SKM-1 (cell line): ENCODE measurements around the gene KRTAP10-12.

Experiments
- DNase-seq: peaks from one replicate; lab custom pipeline; 2025; ENCODE audit not compliant: unreplicated experiment; lab: John Stamatoyannopoulos, UW

KRTAP10-12 gene

DNA sequence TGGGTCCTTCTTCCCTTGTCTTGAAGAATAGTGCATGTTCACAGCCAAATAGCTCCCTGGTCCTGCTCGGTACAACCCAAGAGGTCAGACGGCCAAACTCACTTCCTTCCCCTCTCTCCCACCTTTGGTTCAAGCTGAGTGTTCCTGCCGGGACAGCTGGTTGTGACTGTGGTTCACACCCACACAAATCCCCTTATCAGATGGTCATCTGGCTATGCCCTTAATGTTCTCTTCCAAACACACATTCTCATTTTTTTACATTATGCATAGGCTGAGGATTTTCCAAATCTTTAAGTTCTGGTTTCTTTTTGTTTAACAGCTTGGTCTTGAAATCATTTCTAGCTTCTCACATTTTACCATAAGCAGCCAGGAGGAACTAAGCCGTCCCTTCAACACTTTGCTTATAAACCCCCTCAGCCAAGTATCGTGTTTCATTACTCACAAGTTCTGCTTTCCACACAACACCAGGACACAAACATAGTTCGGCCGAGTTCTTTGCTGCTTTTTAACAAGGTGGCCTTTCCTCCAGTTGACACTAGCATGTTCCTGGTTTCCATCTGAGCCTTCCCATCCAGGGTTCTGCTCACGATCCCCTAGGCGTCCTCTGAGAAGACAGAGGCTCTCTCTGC is 34.1 kb downstream of the KRTAP10-12 start:
- DNase-seq = peak; percentile 34

DNA sequence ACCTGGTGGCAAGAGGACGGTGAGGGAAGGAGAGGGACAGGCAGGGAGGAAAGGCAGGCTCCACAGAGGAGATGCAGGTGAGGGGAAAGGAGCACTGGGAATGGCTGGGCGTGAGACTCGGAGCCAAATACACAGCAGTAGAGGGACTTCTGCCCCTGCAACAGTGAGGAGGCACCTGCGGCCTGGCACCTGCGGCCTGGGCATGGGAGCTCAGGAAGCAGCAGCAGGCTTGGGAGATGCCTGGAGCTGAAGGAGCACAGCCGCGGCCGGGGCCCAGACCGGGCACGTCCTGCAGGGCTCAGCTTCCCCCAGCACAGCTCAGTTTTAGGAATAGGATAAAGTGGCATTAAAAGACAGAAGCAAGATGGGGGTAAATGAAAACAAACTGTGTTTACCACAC is 35.3 kb downstream of the KRTAP10-12 start:
- no peak for DNase-seq

DNA sequence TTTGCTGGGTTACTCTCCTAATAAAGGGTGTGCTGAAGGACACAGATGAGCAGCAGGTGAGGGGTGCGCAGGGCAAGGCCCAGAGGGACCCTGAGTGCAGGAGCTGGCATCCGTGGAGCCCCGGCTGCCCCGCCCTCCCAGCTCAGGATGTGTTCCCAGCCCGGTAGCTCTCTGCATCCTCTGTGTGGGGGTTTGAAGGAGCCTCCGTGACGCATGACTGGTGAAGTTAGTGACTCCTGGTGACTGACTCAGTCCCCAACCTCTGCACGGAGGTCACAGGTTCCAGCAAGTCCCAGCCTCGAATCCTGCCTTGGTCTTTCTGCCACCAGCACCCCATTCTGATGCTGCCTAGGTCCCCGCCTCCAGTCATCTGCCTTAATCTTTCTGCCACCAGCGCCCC is 36.0 kb downstream of the KRTAP10-12 start:
- no peak for DNase-seq

DNA sequence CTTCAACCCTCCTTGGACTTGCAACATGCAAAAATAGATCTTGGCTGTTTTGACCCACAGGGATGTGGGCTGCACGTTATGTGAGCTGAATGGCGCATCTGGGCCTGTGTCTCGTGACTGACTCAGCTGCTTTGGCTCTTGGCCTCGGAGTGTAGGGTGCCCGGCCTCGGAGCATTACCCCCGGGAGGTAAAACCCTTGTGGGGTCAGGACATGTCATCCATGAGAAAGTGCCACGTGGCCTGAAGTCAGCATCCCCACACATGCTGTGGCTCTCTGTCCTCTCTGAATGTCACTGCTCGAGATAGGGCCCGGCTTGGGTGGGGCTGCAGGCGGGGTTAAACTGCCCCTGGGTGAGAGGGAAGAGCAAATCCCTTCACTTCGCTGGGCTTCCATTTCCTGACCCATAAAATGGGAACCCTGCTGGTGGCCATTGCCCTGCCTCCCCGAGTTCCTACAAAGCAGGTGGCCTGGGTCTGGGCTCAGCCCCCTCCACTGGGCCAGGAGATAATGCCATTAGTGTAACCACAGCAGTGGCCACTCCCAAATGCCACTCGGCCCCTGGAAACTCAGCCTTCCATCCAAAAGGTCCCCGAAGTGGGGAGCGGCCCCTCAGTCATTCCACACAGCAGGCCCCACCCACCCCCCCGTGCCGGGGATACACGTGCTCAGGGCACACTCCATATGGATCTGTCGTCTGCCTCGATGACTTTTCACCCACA is 37.2 kb downstream of the KRTAP10-12 start:
- DNase-seq = no peak

DNA sequence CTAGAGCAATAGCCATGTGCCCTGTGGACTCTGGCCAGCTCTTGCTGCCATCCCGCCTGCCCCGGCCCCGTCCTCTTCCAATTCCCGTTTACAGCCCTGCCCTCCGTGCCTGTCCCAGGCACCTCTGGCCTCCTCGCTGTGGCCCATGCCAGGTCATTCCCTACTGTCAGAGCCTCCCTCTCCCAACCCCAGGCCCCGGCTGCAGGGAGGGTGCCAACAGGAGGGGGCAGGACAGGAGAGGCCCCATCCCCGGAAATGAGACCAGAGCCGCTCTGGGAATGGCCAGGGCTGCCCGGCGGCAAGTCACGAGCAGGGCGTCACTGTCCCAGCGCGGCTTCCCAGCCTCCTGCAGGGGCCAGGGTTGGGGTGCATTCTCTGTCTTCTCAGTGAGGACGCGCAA is 37.9 kb downstream of the KRTAP10-12 start:
- no peak for DNase-seq

DNA sequence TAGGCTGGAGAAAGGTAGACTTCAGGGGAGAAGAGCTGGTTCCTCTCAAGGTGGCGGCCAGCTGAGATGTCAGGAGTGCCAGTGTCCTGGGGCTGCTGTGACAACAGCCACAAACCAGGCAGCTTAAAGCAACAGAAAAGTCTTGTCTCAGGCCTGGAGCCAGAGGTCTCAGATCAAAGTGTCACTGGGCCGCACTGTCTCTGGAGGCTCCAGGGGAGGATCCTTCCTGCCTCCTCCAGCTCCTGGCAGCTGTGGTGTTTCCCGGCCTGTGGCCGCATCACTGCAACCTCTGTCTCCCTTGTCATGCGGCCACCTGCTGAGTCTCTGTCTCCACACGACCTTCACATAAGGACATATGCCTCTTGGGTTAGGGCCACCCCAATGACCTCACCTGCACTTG is 38.8 kb downstream of the KRTAP10-12 start:
- DNase-seq = no peak

DNA sequence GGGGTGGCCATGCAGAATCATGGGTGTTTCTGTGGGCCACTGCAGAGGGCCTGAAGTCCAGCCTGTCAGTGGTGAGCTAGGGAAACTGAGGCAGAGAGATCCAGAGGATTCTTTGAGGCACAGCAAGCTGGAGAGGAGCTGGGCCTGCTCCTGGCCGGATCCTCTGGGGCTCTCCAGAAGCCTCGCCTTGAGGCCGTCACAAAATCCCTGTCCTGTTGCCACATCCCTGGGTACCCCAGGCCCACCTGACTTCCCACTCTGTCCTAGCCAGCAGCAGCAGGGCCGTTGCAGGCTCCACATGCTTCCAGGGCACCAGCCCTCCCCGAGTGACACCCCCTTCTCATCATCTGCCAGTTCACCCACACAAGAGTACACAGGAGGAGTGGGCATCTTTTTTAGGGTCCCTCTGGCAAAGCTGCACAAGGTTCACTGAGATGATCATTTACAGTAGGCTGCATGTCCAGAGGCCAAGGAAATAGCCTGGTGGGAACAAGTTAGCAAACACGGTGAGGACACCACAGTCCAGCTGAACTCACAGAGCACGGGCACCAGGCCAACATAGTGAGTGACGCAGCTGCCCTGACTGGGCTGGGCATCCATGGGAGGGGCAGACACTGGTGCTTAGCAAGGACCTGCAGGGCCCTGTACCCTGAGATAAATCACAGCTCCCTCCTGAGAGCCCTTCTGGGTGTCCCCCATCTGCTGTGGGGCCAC is 39.5 kb downstream of the KRTAP10-12 start:
- no peak for DNase-seq

DNA sequence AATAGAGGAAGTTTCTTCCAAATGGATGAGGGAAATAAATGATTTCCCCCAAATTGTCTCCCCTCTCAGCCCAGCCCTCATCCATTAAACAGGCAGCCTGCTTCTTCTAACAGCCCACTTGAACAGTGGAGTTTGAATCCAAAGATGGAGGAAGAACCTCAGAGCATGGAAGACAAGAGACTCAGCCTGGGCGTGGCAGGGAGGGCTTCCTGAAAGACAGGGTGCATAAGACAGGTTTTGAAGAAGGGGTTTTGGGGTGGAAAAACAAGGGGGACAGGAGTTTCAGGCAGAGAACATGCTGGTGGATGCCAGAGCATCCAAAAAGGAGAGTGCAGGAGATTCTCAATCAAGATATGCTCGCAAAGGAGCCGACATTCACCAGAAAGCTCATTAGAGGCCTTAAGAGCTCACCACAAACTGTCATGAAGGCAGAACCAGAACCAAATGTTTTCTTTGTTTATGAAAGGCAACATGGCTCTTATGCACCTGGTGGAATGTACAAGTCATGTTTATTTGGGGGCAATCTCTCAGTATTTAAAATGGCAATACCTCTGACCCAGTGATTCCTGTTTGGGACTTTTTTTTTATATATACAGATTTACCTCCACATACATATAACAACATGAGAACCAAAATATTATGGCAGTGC is 40.9 kb downstream of the KRTAP10-12 start:
- no peak for DNase-seq

DNA sequence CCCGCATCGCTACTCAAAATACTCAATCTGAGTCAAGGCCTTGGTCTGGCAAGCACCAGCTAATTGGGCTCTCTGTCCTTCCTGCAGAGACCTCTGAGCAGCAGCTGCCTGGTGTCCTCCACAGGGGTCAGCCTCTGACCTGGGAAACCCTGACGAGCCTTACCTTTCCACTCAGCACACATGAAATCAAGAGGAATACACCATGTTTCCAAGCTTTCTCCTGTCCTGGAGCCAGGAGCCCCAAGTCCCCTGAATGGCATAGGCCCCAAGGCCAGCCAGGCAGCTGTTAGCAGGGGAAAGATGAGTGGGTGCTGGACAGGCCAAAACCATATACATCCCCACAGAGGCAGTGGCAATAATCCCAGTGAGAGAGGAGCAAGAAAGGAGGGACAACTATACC is 41.6 kb downstream of the KRTAP10-12 start:
- no peak for DNase-seq

DNA sequence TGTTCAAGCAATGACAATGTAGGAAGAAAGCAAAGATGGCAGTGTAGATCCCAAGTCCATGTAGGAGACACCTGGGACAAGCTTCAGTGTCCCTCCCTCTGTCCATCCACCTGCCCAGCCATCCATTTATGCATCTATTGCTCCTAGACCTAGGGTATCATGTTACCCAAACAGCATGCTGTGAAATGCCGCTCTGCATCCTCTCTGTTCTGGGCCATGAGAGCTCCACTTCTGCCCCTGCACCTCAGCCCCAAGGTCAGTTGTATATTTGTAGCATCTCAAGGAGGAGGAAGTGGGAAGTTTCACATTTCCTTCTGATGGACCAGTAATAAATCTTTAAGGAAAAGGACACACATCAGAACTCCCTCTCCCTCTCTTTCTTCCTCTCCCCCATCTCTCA is 42.3 kb downstream of the KRTAP10-12 start:
- DNase-seq = no peak

DNA sequence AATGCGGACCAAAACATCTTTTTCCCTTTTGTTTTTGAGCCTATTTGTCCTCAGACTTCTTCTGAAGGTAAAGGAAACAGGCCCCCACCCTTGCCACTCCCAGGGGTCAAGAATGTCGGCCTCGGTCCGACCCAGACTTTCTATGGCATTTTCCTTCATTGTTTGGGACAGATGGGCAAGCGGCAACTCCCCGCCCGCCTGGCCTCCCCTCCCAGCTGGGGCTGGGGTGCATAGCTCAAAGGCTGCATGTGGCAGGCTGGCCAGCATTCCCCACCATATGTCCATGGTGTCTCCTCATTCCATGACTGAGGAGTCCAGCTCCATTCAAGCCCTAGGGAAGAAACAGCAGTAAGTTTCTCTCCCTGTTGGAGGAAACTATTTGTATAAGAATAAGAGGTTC is 43.8 kb downstream of the KRTAP10-12 start:
- DNase-seq = no peak

DNA sequence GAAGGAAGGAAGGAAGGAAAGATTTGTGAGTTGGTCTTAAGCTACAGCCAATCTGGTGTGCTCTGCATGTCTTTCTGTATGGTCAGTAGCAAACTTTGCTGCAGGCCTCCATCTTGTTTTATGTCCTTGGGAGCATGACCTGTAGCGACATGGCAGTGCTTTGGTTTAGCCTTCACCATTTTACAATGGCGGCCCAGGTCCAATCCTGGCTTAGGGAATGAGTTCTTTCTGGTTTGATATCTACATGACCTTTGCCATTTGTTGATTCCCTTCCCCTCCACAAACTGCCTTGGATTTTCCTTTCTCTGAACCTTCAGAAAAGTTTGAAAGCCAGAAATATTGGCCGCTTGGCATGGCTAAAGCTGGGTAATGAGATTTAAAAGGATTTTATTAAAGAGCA is 44.9 kb downstream of the KRTAP10-12 start:
- DNase-seq = no peak

DNA sequence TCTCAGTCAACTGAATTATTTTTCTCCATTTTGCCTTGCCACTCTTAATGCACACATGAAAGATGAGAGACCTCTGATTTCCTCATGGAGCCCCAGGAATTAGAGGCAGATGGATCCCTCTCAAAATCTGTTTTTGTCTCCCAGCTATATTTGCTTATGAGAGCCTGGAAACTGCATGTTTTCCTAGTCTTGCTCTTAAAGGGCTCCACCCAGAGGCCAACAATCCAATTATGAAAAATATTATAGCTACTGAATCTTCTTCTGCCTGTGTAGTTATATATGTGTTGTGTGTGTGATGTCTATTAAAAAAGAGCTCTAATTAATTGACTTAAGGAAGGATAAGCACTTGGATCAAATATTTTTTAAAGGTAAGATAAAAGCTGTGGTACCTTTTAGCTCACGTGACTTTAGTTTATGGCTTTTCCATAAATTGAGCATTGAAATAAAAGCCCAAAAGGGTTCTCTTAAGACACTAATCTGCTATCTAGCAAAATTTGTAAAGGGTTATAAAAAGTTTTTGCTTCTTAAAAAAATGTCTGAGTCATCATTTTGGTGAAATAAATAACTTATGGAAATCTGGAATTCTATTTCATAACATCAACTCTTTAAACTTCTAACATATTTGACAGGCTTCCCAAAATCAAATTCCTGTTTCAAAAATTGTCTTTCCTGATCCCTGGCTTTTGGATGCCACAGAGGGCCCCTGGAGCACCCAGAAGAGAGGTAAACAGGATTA is 45.6 kb downstream of the KRTAP10-12 start:
- DNase-seq = peak; percentile 3
